NB4 (cell line): ENCODE results near the gene RPS6KA6.

Experiments
- CTCF ChIP-seq: IDR thresholded peaks from one replicate; pipeline ENCODE4 v1.5.1; 2012; ENCODE audit warnings: low read depth, low read length
- POLR2A ChIP-seq: IDR thresholded peaks from 2 replicates; pipeline ENCODE4 v1.6.1; 2011; ENCODE audit warnings: mild to moderate bottlenecking; ENCODE audit not compliant: insufficient read length; ENCODE audit errors: extremely low read depth
- TF ChIP-seq, protein P1 (sequence below): IDR thresholded peaks from 2 replicates; pipeline ENCODE4 v1.6.1; 2011; ENCODE audit warnings: low read depth, low read length

DNA sequence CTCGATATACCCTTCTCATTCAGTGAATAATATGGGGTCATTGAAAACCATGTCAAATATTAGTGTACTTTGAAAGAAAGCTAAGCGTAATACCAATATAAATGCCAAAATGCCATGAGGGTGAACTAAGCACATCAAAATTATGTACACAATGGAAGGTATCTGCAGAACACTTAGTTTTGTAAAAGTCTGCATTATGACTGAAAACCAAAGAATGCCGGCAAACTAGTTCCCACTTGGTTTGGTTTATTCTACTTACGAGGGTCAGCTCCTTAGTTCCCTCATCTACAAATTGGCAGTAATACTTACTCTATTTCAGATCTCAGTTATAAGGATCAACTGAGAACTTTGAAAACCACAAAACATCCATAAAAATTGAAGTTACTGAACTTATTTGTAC is 27.3 kb downstream of the RPS6KA6 start:
- TF ChIP-seq CTCF (no peak), POLR2A (no peak)
- TF ChIP-seq, protein P1, sequence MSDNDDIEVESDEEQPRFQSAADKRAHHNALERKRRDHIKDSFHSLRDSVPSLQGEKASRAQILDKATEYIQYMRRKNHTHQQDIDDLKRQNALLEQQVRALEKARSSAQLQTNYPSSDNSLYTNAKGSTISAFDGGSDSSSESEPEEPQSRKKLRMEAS = no peak
